KMS-11 (cell line): ENCODE data around the gene PLEKHM2.

Experiments
- H2AFZ ChIP-seq: fragments of 200-600 bp; sonication (generic); 2 replicates; pipeline ENCODE4 v1.6.1; 2016; ENCODE audit warnings: antibody characterized with exemption, mixed run types, low read depth
- H3K27ac ChIP-seq: fragments of 200-600 bp; sonication (generic); 2 replicates; pipeline ENCODE4 v1.6.1; 2016; ENCODE audit warnings: mild to moderate bottlenecking, mixed run types
- H3K27me3 ChIP-seq: fragments of 200-600 bp; sonication (generic); 2 replicates; pipeline ENCODE4 v1.6.1; 2017; ENCODE audit warnings: mild to moderate bottlenecking, low read depth, mixed run types, moderate library complexity; ENCODE audit not compliant: insufficient read depth
- H3K36me3 ChIP-seq: fragments of 200-600 bp; sonication (generic); 2 replicates; pipeline ENCODE4 v1.6.1; 2017; ENCODE audit warnings: mild to moderate bottlenecking, mixed run types; ENCODE audit not compliant: insufficient read depth
- H3K4me1 ChIP-seq: fragments of 200-600 bp; sonication (generic); 2 replicates; pipeline ENCODE4 v1.6.1; 2016; ENCODE audit warnings: mild to moderate bottlenecking, low read depth, mixed run types; ENCODE audit not compliant: poor library complexity, severe bottlenecking
- H3K4me2 ChIP-seq: fragments of 200-600 bp; sonication (generic); 2 replicates; pipeline ENCODE4 v1.7.0; 2016; ENCODE audit warnings: mild to moderate bottlenecking, mixed run types
- H3K4me3 ChIP-seq: fragments of 200-600 bp; sonication (generic); IDR thresholded peaks from 2 replicates; pipeline ENCODE4 v1.6.1; 2017; ENCODE audit warnings: low read depth, low read length, mixed read lengths; ENCODE audit not compliant: insufficient read depth
- H3K79me2 ChIP-seq: fragments of 200-600 bp; sonication (generic); 2 replicates; pipeline ENCODE4 v1.6.1; 2016; ENCODE audit warnings: low read depth, mixed run types; ENCODE audit not compliant: insufficient read depth
- H3K9ac ChIP-seq: fragments of 200-600 bp; sonication (generic); 2 replicates; pipeline ENCODE4 v1.6.1; 2016; ENCODE audit warnings: mild to moderate bottlenecking, mixed run types
- H4K20me1 ChIP-seq: fragments of 200-600 bp; sonication (generic); 2 replicates; pipeline ENCODE4 v1.6.1; 2016; ENCODE audit warnings: mild to moderate bottlenecking, mixed run types; ENCODE audit not compliant: insufficient read depth
- TF ChIP-seq, protein P1 (sequence below): fragments of 200-600 bp; sonication (generic); conservative IDR thresholded peaks from 2 replicates; pipeline ENCODE4 v1.6.1; 2017; ENCODE audit warnings: low read depth, mild to moderate bottlenecking, antibody characterized with exemption, low read length, moderate library complexity, mixed read lengths

PLEKHM2 gene

DNA sequence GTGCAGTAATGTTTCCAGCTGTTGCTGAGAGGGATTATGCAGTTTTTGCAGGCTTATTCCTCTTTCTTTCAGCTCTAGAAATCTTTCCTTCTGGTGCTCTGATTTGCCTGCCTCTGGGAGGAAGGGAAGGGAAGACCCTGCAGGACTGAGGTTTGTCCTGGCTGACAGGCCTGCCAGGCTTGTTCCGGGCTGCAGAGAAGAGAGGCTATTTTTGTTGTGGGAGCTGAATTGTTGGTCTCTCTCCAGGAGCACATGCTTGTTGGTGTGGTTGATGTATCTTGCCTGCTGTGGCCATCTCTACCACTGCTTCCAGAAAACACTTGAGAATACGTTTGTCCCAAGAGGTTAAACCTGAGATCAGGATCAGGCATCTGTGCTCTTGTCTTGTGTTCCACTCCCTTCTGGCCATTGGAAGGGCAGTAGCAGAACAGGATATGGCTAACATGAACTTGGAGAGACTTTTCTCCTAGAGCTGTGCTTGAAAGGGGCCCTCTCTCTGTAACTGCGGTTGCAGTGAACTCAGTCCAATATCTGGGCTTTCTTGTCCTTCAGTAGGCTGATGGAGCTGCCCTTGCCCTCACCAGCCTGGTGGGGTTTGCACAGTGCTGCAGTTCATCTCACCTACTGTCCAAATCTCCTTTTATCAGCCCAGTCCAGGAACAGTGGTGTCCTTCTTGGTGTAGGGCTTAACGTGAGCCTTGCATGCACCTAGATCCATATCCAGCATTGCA lies 30.5 kb downstream of the PLEKHM2 start:
- Histone ChIP-seq H3K4me3 (no peak overlapping the region), H4K20me1 (no peaks in the 10 kb centered on the region), H3K9ac (no peak overlapping the region), H3K4me1 (no peaks in the 10 kb centered on the region), H3K36me3 (peaks cover 3% of the 10 kb centered on the region; the same call in 1 of the 2 replicates), H3K4me2 (no peak overlapping the region), H3K79me2 (no peaks in the 10 kb centered on the region; the same call in 1 of the 2 replicates), H3K27ac (no peak overlapping the region), H3K27me3 (no peaks in the 10 kb centered on the region), H2AFZ (no peak overlapping the region)
- TF ChIP-seq, protein P1, sequence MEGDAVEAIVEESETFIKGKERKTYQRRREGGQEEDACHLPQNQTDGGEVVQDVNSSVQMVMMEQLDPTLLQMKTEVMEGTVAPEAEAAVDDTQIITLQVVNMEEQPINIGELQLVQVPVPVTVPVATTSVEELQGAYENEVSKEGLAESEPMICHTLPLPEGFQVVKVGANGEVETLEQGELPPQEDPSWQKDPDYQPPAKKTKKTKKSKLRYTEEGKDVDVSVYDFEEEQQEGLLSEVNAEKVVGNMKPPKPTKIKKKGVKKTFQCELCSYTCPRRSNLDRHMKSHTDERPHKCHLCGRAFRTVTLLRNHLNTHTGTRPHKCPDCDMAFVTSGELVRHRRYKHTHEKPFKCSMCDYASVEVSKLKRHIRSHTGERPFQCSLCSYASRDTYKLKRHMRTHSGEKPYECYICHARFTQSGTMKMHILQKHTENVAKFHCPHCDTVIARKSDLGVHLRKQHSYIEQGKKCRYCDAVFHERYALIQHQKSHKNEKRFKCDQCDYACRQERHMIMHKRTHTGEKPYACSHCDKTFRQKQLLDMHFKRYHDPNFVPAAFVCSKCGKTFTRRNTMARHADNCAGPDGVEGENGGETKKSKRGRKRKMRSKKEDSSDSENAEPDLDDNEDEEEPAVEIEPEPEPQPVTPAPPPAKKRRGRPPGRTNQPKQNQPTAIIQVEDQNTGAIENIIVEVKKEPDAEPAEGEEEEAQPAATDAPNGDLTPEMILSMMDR: no peak

DNA sequence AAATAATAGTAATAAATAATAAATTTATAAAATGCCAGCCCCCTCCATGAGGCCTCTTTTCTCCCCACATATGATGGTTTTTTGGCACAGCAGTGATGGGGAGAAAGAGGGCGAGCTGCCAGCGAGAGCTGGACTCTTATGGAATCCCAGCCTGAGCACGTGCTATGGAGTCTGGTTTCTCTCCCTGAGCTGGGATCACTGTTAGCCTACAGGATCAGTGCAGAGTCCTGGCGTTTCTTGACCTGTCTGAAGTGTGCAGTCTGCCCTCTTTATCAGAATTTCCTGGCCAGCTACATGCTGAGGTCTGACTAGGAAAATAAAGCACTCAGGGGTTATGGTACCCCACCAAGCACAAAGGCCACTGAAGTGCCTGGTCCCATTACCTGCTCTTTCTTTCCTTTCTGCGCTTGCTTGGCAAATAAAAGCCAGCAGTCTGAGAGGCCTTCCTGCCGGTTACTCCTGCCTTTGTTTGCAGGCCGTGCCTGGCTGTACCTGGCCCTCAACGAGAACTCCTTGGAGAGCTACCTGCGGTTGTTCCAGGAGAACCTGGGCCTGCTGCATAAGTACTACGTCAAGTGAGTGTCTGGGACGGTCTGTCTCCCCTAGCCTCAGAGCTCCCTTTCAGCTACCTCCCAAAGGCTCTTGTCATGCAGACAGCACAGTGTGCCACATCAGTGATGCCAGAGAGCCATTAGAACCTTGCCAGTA lies 33.5 kb downstream of the PLEKHM2 start:
- no peaks in the 10 kb centered on the region for H4K20me1 ChIP-seq
- H3K36me3 ChIP-seq: peaks cover 3% of the 10 kb centered on the region; the same call in 1 of the 2 replicates
- TF ChIP-seq, protein P1: no peak
- H3K9ac ChIP-seq: no peak overlapping the region
- no peak overlapping the region for H2AFZ ChIP-seq
- H3K4me2 ChIP-seq: no peak overlapping the region
- H3K4me1 ChIP-seq: no peaks in the 10 kb centered on the region
- no peak overlapping the region for H3K27ac ChIP-seq
- no peaks in the 10 kb centered on the region for H3K27me3 ChIP-seq
- H3K4me3 ChIP-seq: no peak overlapping the region
- no peaks in the 10 kb centered on the region; the same call in 1 of the 2 replicates for H3K79me2 ChIP-seq

DNA sequence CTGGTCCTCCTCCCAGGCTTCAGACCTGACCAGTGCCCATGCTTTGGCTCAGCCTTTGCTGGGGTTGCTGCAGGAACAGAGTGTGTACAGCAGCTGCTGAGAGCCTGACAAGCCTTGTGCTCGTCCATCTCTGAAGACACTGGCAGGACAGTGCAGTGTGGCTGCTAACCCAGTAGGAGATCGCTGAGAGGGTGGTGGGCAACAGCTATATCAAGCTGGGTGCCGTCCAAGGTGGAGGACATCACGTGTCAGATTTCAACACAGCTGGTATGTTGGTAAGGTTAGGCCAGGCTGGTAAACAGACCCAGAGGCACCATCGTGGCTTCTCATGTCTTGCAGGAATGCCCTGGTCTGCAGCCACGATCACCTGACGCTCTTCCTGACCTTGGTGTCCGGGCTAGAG lies 34.1 kb downstream of the PLEKHM2 start:
- no peaks in the 10 kb centered on the region for H3K4me1 ChIP-seq
- no peak overlapping the region for H2AFZ ChIP-seq
- TF ChIP-seq, protein P1: no peak
- H3K27ac ChIP-seq: no peak overlapping the region
- H3K36me3 ChIP-seq: peaks cover 3% of the 10 kb centered on the region; the same call in 1 of the 2 replicates
- H3K27me3 ChIP-seq: no peaks in the 10 kb centered on the region
- H3K4me2 ChIP-seq: no peak overlapping the region
- no peaks in the 10 kb centered on the region for H3K79me2 ChIP-seq
- H4K20me1 ChIP-seq: no peaks in the 10 kb centered on the region
- H3K9ac ChIP-seq: no peak overlapping the region
- H3K4me3 ChIP-seq: no peak overlapping the region

DNA sequence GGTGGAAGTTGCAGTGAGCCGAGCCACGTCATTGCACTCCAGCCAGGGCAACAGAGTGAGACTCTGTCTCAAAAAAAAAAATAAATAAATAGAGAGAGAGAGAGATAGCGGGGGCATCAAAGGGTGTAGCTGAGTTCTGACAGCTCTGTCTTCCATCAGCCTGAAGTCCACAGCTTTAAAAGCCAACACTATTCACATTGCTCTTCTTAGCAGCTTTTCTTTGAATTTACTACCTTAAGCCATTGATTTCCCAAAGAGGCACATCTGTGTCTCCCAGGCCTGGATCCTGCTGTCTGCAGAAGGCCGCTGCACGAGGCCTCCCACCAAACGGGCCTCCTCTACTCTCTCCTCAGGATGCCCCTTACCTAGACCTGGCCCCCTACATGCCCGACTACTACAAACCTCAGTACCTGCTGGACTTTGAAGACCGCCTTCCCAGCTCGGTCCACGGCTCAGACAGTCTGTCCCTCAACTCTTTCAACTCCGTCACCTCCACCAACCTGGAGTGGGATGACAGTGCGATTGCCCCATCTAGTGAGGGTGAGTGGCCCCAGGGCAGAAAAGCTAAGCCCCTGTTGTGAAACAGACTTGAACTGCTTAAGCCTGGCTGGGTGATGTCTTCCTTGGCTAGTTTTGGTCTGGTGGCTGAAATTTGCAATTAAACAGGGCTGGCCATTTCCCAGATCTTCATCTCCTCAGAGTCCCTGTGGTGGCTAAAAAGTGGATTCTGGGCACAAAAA lies 35.4 kb downstream of the PLEKHM2 start:
- Histone ChIP-seq H3K9ac (no peak overlapping the region), H4K20me1 (no peaks in the 10 kb centered on the region), H3K36me3 (peaks cover 3% of the 10 kb centered on the region; the same call in 1 of the 2 replicates), H3K27ac (no peak overlapping the region), H3K4me3 (no peak overlapping the region), H3K4me1 (no peaks in the 10 kb centered on the region), H3K27me3 (no peaks in the 10 kb centered on the region), H2AFZ (no peak overlapping the region), H3K79me2 (no peaks in the 10 kb centered on the region), H3K4me2 (no peak overlapping the region)
- TF ChIP-seq, protein P1: no peak
